Measurements from ENCODE around the gene TMEM108.

Gene TMEM108

DNA sequence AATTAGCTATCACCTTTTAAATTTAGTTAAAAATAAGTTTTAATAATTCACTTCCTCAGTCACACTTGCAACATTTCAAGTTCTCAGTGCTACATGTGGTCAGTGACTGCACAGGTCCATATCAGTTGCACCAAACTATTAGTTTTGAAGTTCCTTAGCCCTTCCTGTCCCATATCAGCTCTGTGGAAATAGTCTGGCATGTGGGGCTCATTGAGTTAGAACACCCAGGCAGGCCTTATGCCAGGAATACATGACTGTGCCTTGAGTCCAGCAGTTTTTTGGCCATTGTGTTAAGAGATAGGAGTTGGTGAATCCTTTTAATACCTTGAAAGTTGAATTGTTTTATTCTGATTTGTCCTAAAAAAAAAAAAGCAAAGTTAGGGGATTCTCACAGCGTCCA is 207.9 kb downstream of the TMEM108 start:
- no peak for FAIRE-seq

DNA sequence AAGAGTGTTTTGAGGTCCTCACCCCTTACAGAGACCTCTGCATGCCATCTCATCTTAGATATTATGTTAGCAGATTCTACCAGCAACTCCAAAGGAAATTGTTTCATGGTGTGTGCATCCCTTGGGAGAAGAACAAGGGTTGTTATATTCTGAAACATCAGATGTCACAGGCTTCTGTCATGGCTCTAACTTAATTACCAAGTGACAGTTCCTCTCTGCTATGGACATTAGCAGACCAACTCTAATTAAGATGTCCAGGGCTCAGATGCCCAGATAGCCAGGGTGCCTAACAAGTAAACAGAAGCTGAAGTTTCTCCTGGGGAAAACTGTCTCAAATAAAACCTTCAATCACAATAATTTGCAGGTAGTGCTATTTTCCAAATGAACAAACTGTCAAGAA is 208.6 kb downstream of the TMEM108 start:
- FAIRE-seq, result no peak

DNA sequence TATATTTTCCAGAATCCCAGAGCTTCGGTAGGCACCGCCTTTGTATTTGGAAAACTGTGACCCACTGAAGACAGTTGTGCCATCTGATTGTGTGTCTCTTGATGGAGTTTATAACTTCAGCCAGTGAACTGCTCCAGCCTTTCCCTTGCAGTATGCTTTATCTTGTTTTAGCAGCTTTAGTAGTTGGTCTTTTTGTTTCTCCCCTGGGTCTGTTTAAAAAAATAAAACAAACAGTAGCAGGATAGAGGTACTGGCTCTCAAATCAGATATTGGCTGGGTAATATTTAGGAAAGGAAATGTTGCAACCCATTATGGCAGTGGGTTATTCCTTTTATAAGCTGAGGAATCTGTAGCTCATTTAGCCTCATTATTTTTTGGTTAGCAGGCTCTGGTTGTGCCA is 210.2 kb downstream of the TMEM108 start:
- no peak for FAIRE-seq

GRCh38 chr3:133249490-133249889 is 211.3 kb downstream of the TMEM108 start:
- no peak for FAIRE-seq

DNA sequence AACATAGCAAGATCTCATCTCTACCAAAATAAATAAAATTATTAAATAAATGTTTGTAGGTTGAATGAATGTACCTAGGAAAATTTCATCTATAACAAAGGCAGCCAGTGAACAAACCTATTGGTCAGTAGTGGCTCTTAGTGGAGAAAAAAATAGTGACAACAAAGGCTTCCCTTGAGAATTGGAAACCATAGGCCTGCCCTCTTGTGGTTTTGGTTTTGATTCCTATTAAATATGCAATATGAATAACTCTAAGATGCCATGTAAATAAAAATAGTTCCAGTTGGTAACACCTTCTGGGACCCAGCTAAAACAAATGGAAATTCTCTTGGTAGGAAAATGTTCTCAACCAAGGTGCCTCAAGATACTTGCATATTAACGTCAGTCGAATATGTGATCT is 216.0 kb downstream of the TMEM108 start:
- FAIRE-seq, result no peak

DNA sequence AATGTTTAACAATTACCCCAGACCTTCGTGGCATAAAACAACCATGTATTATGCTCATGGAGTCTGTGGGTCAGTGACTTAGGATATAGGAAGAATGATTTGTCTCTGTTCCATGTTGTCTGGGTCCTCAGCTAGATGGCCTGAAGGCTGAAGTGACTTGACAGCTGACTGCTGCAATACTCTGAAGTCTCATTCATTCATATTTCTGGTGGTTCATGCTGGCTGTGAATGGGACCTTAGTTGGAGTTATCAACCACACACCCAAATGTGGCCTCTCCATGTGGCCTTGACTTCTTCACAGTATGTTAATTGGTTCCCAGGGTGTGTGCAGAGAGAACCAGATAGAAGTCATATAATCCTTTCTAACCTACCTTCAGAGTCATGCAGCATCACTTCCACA is 216.5 kb downstream of the TMEM108 start:
- no peak for FAIRE-seq

DNA sequence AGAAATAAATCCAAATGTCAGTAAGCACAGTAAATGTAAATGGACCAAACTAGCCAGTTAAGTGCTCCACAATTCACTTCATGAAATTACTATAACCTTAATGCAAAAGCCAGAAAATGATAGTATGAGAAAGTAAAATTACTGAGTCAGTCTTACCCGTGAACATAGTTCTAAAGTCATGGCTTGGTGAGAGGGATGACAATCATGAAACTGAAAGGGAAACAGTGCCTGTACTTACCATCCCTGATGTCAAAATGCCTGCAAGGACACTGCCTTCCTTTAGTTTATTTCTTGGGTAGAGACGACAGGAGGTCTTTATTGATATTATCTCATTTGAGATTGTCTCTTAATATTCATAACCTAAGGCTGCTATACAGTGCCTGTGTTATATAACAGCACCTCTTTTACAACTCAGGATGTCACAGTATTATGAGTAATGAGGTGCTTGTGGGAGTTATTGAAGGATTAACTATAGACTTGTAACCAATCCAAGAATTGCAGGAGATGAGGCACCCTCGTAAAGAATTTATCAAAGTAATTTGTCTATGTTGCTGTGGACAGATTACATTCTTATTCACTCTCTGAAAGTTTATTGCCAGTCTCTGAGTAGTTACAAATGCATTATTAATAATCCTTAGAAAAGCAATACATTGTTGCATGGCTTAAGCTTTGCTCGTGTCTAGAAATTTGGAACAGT is 218.7 kb downstream of the TMEM108 start:
- no peak for FAIRE-seq

GRCh38 chr3:133258358-133258757 is 220.2 kb downstream of the TMEM108 start:
- FAIRE-seq, result no peak

DNA sequence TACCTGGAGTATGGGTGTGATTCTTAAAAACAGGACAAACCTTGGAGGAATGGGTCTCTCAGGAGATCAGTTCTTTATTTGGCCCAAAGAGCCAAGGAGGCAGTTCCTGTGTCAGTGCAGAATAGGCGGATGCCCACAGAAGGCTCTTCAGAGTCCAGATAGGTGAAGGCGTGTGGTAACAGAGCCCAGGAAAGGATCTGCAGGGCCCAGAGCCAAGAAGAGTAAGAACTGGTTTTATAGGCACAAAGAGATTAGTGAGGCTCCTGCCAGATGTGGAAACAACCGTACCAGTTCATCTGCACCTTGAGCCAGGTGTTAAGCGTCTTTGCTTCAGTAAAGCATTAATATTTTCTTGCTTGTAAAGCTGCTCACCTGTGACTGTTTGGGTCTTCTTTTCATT is 221.6 kb downstream of the TMEM108 start:
- no peak for FAIRE-seq

DNA sequence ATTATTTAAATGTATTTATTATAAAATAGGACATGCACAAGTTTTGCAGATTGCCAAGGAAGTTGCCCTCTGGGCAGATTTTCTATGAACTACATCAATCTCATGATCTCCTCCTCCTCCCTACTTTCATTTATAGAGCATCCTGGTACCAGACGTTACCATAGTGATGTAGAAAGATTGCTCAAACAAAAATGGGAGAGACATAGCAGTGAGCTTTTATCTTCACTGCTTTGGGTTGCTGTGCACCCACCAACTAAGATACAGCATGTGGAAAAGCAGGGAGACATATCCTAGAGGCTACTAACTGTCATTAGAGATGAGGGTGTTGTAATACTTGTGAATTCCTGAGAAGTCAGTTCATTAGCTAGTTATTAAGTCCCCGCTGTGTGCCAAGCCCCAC is 224.1 kb downstream of the TMEM108 start:
- no peak for FAIRE-seq

DNA sequence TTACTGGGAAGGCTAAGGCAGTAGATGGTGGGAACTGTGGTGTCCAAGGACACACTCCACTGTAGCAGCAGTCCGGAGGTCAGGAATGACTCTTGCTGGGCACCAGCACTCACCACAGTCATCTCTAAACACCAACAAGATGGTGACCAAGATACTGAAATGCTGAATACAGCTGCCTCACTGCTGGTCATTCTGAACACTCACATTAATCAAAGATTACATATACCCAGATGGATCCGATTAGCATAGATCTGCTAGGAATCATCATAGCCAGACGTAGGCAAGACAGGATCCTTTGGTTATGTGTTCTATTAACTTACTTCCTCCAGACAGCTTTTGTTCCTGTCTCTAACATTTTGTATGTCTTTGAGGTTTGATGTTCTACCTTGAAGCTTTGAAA is 226.7 kb downstream of the TMEM108 start:
- no peak for FAIRE-seq

DNA sequence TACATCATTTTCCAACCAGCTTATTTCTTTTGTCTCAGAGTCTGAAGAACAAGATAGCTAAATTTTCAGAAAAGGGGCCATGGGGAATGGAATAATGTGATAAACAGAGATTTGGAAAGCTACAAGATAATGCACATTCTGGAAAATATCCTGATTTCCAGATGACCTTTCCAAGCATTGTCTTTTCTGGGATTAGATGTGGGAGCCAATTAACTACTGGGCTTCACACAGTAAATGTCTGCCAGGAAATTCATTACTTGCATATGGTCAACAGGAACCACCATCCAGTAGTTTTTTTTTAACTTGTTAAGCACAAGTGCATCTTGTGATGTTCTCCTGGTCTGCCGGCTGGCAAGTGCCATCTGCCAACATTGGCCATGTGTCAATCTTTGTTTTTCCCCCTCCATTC is 230.5 kb downstream of the TMEM108 start:
- FAIRE-seq, result no peak

GRCh38 chr3:133269393-133269792 is 231.2 kb downstream of the TMEM108 start:
- no peak for FAIRE-seq

DNA sequence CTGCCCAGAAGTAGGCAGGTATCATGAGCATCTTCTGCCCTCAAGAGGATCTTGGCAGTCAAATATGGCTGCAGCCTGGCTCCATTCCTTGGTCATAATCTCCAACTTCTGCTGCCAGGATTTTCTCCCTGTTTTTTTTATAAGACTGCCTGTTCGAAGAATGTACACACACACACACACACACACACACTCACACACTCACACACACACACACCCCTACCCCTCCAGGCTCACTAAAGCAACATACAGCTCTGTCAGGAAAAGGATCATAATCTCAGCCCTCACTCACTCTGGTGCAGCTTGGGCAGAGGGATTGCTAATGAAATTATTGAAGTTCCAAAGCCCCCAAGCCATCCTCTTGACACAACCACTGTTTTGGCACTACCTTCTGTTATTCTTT is 232.4 kb downstream of the TMEM108 start:
- FAIRE-seq, result no peak

- no peak for FAIRE-seq
Observed at GRCh38 chr3:133271042-133271441, 232.9 kb downstream of the TMEM108 start.

GRCh38 chr3:133271539-133271938 is 233.3 kb downstream of the TMEM108 start:
- no peak for FAIRE-seq

GRCh38 chr3:133273346-133273745 is 235.2 kb downstream of the TMEM108 start:
- no peak for FAIRE-seq

- no peak for FAIRE-seq
Observed at GRCh38 chr3:133274477-133274876, 236.3 kb downstream of the TMEM108 start.

GRCh38 chr3:133276594-133276993 is 238.4 kb downstream of the TMEM108 start:
- no peak for FAIRE-seq

DNA sequence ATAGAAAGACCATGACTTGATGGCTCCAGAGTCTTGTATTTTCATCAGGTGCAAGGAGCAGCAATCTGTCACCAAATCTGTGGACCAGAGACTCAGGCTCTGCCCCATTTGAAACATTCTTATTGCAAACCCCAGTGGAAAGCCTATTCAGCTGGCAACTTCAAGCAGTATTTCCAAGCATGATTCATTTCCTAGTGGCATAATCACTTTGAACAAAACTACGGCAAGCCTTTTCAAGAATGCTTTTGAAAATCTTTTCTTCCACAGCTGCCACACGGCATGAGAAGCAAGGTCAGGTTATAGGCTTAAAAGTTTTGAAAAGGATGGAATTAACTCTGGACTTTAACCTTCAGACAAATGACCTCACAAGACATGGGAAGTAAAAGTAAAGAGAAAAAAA is 239.6 kb downstream of the TMEM108 start:
- FAIRE-seq, result no peak

GRCh38 chr3:133278260-133279043 is 240.3 kb downstream of the TMEM108 start:
- FAIRE-seq, result no peak

- no peak for FAIRE-seq
Observed at GRCh38 chr3:133280586-133280985, 242.4 kb downstream of the TMEM108 start.

DNA sequence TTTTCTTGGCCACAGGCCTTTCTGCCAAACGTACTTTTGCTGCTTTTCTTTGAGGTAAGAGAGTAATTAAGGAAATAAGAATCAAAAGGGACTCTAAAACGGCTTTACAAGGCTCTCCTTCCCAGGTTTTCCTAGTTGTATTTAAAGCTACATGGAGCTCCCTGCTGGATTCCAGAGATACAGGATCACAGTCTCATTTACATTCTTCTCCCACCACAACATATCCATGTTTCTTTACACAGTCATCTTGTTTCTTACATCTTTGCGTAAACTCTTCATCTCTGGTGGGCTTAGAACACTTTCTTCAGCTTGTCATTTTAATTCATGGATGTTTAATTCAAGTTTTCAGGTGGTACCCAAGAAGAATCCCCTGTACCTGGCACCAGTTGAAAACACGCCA is 244.0 kb downstream of the TMEM108 start:
- no peak for FAIRE-seq

DNA sequence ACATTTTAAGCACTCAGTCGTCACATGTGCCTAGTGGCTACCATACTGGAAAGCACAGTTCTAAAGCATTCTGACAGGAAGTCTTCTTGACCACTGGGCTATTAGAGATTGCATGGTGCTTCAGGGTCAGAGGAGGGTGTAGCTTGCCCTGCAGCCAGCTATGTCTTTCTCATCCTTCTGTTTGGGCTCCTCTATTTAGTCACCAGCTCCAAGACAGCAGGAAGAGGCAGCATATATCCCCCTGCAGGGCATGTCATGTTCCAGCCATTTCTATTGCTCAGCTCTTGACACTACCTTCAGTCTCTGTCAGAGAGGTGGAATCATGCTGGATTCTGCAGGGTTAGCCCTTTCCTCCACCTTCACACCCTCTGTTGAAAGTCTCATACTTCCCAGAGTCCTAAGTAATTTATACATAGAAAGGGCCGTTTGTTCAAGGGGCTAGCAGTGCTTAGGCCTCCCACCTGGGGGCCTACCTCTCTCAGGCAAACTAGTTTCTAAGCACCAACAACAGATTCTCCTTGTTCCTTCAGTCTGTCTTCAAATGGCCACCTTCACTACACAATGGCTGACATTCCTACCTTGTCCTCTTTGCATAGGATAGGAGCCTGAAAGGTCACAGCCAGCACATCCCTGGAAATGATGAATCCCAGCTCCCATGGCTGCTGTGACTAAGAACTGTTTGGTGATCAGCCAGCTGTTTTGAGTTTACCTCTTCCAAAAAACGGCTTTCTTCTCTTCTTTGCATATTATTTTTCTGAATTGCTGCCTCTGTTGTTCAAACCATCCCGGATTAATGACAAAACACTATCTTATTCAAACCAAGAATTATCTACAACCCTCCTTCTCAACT is 246.0 kb downstream of the TMEM108 start:
- FAIRE-seq, result no peak
